ENCODE data around the gene NDUFA5.
A peak's percentile ranks its signal among the peaks of the same experiment; 100 is the strongest.
"Not testable (repeated sequence)": the region's sequence is repeated elsewhere in the genome, so short reads cannot be mapped to it uniquely, and the experiment has no call there.

The NDUFA5 gene

GRCh38 chr7:123527712-123528225 is 29.8 kb downstream of the NDUFA5 start:
- DNase-seq, result not testable (repeated sequence)

- not testable (repeated sequence) for DNase-seq
These were observed 31.1 kb downstream of the NDUFA5 start for GRCh38 chr7:123526533-123526932.

- DNase-seq, result peak; percentile 39
These were observed 35.6 kb downstream of the NDUFA5 start for GRCh38 chr7:123522066-123522465.

- DNase-seq, result no peak
These were observed 52.4 kb downstream of the NDUFA5 start for GRCh38 chr7:123505221-123505620.

- no peak for DNase-seq
These were observed 55.4 kb downstream of the NDUFA5 start for GRCh38 chr7:123502201-123502600.

- no peak for DNase-seq
These were observed 56.6 kb downstream of the NDUFA5 start for GRCh38 chr7:123500878-123501489.

- DNase-seq, result no peak
These were observed 58.2 kb downstream of the NDUFA5 start for GRCh38 chr7:123499211-123499970.

- no peak for DNase-seq
These were observed 59.0 kb downstream of the NDUFA5 start for GRCh38 chr7:123498601-123499000.

GRCh38 chr7:123498031-123498430 is 59.6 kb downstream of the NDUFA5 start:
- DNase-seq, result no peak

- DNase-seq, result no peak
These were observed 63.3 kb downstream of the NDUFA5 start for GRCh38 chr7:123494193-123494796.

- no peak for DNase-seq
These were observed 65.1 kb downstream of the NDUFA5 start for GRCh38 chr7:123492485-123492884.
